HG02759 (cell line): ENCODE measurements around the gene SLC5A6.
A peak's percentile ranks its signal among the peaks of the same experiment; 100 is the strongest.
"Not testable (repeated sequence)": the region's sequence is repeated elsewhere in the genome, so short reads cannot be mapped to it uniquely, and the experiment has no call there.

ENCODE experiments used
- ATAC-seq: cut with Tn5 transposase; IDR thresholded peaks from one replicate; pipeline ENCODE4 v1.9.1; 2021; ENCODE audit warnings: mild to moderate bottlenecking, moderate library complexity; ENCODE audit not compliant: unreplicated experiment

The SLC5A6 gene

GRCh38 chr2:27177441-27178351, 34.4 kb downstream of the SLC5A6 start:
- no peak for ATAC-seq

GRCh38 chr2:27175781-27176180, 36.3 kb downstream of the SLC5A6 start:
- ATAC-seq, result not testable (repeated sequence)

- ATAC-seq, result no peak
Measured at GRCh38 chr2:27175330-27175729, 36.7 kb downstream of the SLC5A6 start.

GRCh38 chr2:27174638-27175037, 37.4 kb downstream of the SLC5A6 start:
- ATAC-seq, result no peak

- ATAC-seq, result no peak
Measured at GRCh38 chr2:27171351-27171848, 40.7 kb downstream of the SLC5A6 start.

- ATAC-seq, result no peak
Measured at GRCh38 chr2:27170581-27171337, 41.3 kb downstream of the SLC5A6 start.

DNA sequence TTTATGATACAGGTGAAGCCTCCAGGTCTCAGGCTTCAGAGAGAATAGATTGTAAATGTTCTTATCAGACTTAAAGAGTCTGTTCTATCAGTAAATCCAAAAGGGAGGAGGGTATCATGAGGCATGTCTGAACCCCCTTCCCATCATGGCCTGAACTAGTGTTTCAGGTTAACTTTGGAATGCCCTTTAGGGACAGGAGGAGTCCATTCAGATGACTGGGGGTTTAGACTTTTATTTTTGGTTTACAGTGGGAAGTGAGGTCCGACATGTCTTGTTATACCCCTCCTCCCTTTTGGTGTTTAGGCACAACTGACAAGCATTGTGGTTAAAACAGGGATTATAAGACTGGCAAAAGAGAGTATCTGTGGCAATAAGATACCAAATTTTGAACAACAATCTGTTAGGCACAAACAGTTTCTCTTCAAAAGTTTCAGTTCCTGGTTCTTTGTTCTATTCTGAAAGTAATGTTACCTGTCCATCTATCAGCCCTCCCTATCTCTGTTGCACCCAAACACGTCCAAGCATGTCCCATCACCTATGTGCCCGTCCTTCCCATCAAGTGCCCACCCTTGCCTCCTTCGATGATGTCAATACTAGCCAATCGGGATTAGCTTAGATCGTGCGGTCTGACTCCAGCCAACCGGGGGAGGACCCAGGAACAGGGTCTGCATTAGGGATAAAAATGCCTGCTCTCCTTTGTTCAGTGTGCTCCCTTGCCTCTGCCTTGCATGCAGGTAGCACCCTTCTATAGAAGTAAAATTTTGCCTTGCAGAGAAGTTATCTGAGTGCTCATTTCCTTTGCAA, 46.9 kb downstream of the SLC5A6 start:
- ATAC-seq, result peak; percentile 39

GRCh38 chr2:27162151-27163121, 49.6 kb downstream of the SLC5A6 start:
- ATAC-seq, result no peak

- no peak for ATAC-seq
Measured at GRCh38 chr2:27160191-27160590, 51.9 kb downstream of the SLC5A6 start.

GRCh38 chr2:27159271-27159670, 52.8 kb downstream of the SLC5A6 start:
- no peak for ATAC-seq

- ATAC-seq, result no peak
Measured at GRCh38 chr2:27158468-27158867, 53.6 kb downstream of the SLC5A6 start.

GRCh38 chr2:27155069-27155520, 57.0 kb downstream of the SLC5A6 start:
- no peak for ATAC-seq

DNA sequence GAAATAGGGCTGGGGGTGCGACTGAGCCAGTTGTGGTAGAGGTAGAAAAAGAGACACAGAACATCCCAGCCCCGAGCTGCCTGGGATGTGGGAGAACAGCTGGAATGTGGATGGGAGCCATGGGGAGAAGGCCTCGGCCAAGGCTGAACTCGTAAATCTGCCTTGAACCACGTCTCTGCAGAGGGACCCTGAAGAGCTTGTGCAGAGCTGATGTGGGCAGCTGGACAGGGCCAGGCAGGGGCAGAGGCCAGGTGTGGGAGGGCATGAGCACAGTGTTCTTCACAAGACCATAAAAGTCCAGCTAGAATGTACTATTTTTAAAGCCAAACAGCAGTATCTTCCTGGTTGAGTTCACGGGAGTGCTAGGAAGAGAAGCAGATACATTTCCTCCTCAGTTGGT, 57.6 kb downstream of the SLC5A6 start:
- ATAC-seq, result no peak

DNA sequence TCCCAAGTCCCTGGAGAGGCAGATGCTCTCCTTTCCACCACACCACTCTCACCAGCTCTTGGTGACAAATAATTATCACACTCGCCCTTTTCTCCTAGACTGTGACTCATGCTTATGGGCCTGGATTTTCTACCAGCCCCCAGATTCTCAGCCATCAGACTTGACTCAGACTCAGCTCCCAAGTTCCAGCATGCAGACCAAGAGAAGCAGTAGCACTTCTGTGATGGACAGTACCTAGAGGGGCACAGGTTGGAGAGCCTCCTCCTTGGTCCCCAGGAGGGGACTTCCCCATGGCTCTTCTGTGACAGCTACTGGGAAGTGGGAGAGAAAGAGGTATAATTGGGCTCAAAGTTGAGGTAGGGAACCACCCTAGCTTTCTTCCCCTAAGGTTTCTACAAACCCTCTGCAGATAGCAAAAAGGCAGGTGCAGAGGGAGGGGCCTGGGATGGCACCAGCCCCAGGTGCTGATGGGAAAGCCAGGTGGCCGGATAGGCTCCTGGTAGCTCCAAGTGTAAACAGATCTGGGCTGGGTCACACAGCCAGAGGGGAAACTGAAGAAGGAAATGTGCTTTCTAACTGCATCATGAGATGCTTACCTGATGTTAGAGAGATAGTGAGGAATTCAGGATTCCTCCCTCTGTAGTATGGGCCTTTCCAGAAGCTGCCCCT, 59.1 kb downstream of the SLC5A6 start:
- no peak for ATAC-seq

- no peak for ATAC-seq
Measured at GRCh38 chr2:27152102-27152795, 59.8 kb downstream of the SLC5A6 start.

DNA sequence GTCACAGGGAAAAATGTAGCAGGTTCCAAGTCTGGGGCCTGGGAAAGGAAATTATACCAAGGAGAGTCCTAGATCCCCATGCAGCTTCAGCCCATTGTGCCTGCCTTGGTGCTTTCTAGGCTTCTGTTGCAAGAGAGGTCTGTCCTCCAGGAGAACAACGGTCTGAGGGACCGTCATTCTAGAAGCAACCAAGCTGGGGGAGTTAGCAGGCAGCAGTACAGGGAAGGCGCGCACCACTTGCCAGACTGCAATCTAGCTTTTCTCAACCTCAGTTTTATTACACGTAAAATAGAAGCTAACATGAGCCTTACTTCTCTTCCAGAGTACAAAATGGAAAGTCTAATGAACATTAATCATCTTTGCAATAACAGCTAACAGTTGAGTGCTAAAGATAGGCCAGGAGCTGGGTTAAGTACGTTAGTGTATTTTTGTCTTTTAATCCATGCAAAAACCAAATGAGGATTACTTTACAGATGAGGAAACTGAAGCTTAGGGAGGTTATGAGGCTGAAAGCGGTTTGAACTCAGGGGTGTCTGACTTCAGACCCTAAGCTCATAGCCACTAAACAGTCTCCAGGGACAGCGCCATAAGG, 61.3 kb downstream of the SLC5A6 start:
- ATAC-seq, result no peak
